Neuron (in vitro differentiated cells): ENCODE data around the gene ZNF701.
A peak's percentile ranks its signal among the peaks of the same experiment; 100 is the strongest.
"Not testable (repeated sequence)": the region's sequence is repeated elsewhere in the genome, so short reads cannot be mapped to it uniquely, and the experiment has no call there.

ENCODE experiments used
- H2AFZ ChIP-seq: one replicate; pipeline ENCODE4 v1.6.1; 2013; ENCODE audit warnings: low read depth, mild to moderate bottlenecking, inconsistent platforms, low read length, moderate library complexity
- H3K27me3 ChIP-seq: one replicate; pipeline ENCODE4 v1.6.1; 2013; ENCODE audit warnings: low read length; ENCODE audit not compliant: insufficient read depth
- H3K36me3 ChIP-seq: one replicate; pipeline ENCODE4 v1.6.1; 2013; ENCODE audit warnings: low read length; ENCODE audit not compliant: insufficient read depth
- H3K4me1 ChIP-seq: one replicate; pipeline ENCODE4 v1.6.1; 2013; ENCODE audit warnings: low read length; ENCODE audit not compliant: insufficient read depth
- H3K4me3 ChIP-seq: 2 replicates; pipeline ENCODE4 v1.5.1; 2013; ENCODE audit warnings: mild to moderate bottlenecking, low read length, moderate library complexity
- H3K9me3 ChIP-seq: one replicate; pipeline ENCODE4 v1.6.1; 2013; ENCODE audit warnings: low read length

ZNF701 gene

DNA sequence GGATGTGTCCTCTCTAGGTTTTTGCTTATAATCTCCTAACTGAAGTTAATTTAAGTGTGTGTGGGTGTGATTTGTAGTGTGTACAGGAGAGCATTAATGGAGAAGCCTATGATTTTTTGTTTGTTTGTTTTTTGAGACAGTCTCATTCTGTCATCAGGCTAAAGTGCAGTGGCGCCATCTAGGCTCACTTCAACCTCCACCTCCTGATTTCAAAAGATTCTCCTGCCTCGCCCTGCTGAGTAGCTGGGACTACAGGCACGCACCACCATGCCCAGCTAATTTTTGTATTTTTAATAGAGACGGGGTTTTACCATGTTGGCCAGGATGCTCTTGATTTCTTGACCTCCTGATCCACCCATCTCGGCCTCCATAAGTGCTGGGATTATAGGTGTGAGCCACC is 20.6 kb downstream of the ZNF701 start:
- Histone ChIP-seq H2AFZ (no peak overlapping the region), H3K36me3 (peaks cover 46% of the 10 kb centered on the region), H3K4me3 (no peak overlapping the region), H3K27me3 (no peaks in the 10 kb centered on the region), H3K9me3 (peaks cover 13% of the 10 kb centered on the region), H3K4me1 (no peaks in the 10 kb centered on the region)

DNA sequence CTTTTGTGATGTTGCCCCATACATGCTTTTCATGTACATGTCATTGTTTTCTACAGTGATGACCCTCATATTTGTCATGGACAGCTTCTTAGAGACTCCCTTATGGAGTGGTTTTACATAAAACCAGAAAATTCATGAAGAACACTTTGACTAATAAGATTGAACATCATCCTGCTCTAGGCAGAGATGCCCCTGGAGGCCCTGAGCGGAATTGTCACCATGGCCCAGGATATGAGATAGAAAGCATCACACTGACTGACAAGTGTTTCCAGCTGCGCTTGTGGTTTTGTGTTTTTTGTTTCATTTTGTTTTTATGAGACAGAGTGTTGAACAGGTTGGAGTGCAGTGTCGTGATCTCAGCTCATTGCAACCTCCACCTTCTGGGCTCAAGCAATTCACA is 22.2 kb downstream of the ZNF701 start:
- Histone ChIP-seq H3K4me1 (no peaks in the 10 kb centered on the region), H3K9me3 (peaks cover 10% of the 10 kb centered on the region), H2AFZ (no peak overlapping the region), H3K36me3 (peaks cover 44% of the 10 kb centered on the region), H3K4me3 (no peak overlapping the region), H3K27me3 (no peaks in the 10 kb centered on the region)

GRCh38 chr19:52593441-52593840 is 23.4 kb downstream of the ZNF701 start:
- H3K4me3 ChIP-seq, H2AFZ ChIP-seq, H3K27me3 ChIP-seq, H3K4me1 ChIP-seq: not testable (repeated sequence)
- Histone ChIP-seq H3K36me3 (peaks cover 44% of the 10 kb centered on the region), H3K9me3 (peaks cover 15% of the 10 kb centered on the region)

DNA sequence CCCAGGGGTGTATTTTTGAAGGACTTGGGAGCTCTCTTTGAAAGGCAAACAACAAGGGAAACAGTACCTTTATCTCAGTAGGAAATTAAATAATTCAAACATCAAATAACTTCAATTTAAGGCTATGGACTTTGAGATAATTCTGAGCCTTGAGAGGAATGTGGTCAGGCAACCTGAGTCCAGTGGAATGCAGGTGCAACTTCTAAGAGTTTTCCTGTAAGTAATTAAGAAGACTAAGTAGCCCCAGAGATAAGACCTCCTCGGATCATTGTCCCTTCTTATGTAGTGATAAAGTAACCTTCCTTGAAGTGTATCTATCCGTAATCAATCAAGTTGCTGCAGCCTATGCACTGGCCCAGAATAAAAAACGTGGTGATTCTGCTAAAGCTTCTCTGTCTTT is 29.2 kb downstream of the ZNF701 start:
- Histone ChIP-seq H3K36me3 (peaks cover 23% of the 10 kb centered on the region), H3K4me1 (peaks cover 7% of the 10 kb centered on the region), H3K4me3 (no peak overlapping the region), H3K27me3 (no peaks in the 10 kb centered on the region), H2AFZ (no peak overlapping the region), H3K9me3 (peaks cover 10% of the 10 kb centered on the region)

GRCh38 chr19:52600639-52601024 is 30.5 kb downstream of the ZNF701 start:
- H3K9me3 ChIP-seq = peaks cover 15% of the 10 kb centered on the region
- peaks cover 20% of the 10 kb centered on the region for H3K36me3 ChIP-seq
- peak overlapping the region; percentile 98 for H2AFZ ChIP-seq
- H3K4me3 ChIP-seq = peak overlapping the region; percentile 78
- peaks cover 7% of the 10 kb centered on the region for H3K4me1 ChIP-seq
- no peaks in the 10 kb centered on the region for H3K27me3 ChIP-seq

- H3K9me3 ChIP-seq = peaks cover 14% of the 10 kb centered on the region
- H3K4me1 ChIP-seq = peaks cover 7% of the 10 kb centered on the region
- H3K27me3 ChIP-seq = no peaks in the 10 kb centered on the region
- peak overlapping the region; percentile 78 for H3K4me3 ChIP-seq
- H3K36me3 ChIP-seq = peaks cover 17% of the 10 kb centered on the region
- peak overlapping the region; percentile 98 for H2AFZ ChIP-seq
Observed at GRCh38 chr19:52601025-52601973, 31.2 kb downstream of the ZNF701 start.

DNA sequence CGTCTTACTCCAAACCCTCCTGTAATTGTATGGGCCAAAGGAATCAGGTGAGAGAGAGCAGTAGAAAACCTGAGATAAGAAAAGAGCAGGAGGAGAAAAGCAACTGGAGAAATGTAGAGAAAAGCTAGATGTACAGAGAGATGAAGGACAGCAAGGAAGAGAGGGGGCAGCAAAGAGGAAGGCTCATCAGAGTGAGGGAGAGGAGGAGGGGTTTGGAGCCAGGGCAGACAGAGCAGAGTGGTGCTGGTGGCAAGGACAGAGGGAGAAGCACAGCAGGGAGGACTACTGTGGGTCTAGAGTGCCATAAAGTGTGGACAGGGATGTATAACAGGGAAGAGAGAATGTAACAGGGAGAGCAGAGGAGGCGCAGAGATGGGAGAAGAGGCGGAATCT is 31.9 kb downstream of the ZNF701 start:
- peak overlapping the region; percentile 78 for H3K4me3 ChIP-seq
- H3K27me3 ChIP-seq, H3K4me1 ChIP-seq: not testable (repeated sequence)
- peaks cover 15% of the 10 kb centered on the region for H3K9me3 ChIP-seq
- peaks cover 11% of the 10 kb centered on the region for H3K36me3 ChIP-seq
- H2AFZ ChIP-seq = peak overlapping the region; percentile 98

GRCh38 chr19:52602941-52603340 is 32.9 kb downstream of the ZNF701 start:
- Histone ChIP-seq H3K27me3 (no peaks in the 10 kb centered on the region), H2AFZ (no peak overlapping the region), H3K36me3 (peaks cover 6% of the 10 kb centered on the region), H3K9me3 (peaks cover 15% of the 10 kb centered on the region), H3K4me3 (no peak overlapping the region), H3K4me1 (peaks cover 7% of the 10 kb centered on the region)

DNA sequence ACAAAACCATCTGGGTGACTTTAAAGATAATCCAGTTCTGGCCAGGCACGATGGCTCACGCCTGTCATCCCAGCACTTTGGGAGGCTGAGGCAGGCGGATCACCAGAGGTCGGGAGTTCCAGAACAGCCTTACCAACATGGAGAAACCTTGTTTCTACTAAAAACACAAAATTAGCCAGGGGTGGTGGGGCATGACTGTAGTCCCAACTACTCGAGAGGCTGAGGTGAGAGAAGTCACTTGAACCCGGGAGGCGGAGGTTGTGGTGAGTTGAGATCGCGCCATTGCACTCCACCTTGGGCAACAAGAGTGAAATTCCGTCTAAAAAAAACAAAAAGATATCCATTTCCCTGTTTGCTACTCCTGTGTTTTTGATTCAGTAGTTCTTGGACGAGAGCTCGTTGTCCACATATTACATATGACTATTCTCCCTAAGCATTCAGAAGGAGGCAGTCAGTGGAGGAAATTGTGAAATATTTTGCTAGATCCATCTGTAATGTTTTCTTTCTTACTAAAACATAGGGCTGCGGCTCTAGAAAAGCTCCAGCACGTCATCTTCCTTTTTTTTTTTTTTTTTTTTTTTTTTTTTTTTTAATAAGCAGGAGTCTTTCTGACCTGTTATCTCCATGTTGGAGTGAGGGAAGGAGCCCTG is 33.6 kb downstream of the ZNF701 start:
- H3K9me3 ChIP-seq = peaks cover 15% of the 10 kb centered on the region
- H3K4me1 ChIP-seq = peaks cover 7% of the 10 kb centered on the region
- no peak overlapping the region for H2AFZ ChIP-seq
- H3K27me3 ChIP-seq = no peaks in the 10 kb centered on the region
- H3K4me3 ChIP-seq = no peak overlapping the region
- peaks cover 6% of the 10 kb centered on the region for H3K36me3 ChIP-seq

DNA sequence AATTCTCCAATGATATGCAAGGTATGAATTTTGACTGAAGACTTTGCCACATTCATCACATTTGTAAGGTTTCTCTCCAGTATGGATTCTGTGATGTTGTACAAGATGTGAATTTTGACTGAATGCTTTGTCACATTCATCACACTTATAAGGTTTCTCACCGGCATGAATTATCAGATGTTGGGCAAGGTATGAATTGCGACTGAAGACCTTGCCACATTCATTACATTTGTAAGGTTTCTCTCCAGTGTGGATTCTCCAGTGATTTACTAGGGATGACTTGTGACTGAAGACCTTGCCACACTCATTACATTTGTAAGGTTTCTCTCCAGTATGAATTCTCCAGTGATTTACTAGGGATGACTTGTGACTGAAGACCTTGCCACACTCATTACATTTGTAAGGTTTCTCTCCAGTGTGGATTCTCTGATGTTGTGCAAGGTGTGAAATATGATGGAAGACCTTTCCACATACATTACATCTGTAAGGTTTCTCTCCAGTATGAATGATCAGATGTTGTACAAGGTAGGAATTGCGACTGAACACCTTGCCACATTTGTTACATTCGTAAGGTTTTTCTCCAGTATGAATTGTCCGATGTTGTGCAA is 43.3 kb downstream of the ZNF701 start:
- no peaks in the 10 kb centered on the region for H3K27me3 ChIP-seq
- H2AFZ ChIP-seq = no peak overlapping the region
- H3K4me3 ChIP-seq = no peak overlapping the region
- H3K9me3 ChIP-seq = peaks cover 54% of the 10 kb centered on the region
- H3K4me1 ChIP-seq = no peaks in the 10 kb centered on the region
- H3K36me3 ChIP-seq = peaks cover 53% of the 10 kb centered on the region

GRCh38 chr19:52621376-52621775 is 51.3 kb downstream of the ZNF701 start:
- no peaks in the 10 kb centered on the region for H3K4me1 ChIP-seq
- peaks cover 52% of the 10 kb centered on the region for H3K36me3 ChIP-seq
- no peak overlapping the region for H3K4me3 ChIP-seq
- peaks cover 32% of the 10 kb centered on the region for H3K9me3 ChIP-seq
- H2AFZ ChIP-seq = no peak overlapping the region
- no peaks in the 10 kb centered on the region for H3K27me3 ChIP-seq

DNA sequence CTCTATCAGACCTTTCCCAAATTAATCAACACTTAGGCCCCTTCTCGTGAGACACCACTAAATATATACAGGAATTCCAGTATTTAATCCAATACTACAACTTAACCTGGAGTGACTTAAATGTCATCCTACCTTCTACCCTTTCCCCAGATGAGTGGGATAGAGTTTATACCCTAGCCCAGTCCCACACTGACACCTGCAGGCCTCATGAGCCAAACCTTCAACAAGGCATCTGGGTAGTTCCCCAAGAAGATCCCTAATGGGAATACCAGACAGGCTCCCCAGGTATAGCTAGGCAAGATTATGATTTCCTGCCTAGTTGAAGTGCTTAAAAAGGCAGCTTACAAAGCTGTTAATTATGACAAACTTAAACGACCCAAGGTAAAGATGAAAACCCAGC is 52.2 kb downstream of the ZNF701 start:
- H2AFZ ChIP-seq = no peak overlapping the region
- H3K4me3 ChIP-seq = no peak overlapping the region
- no peaks in the 10 kb centered on the region for H3K4me1 ChIP-seq
- no peaks in the 10 kb centered on the region for H3K27me3 ChIP-seq
- peaks cover 54% of the 10 kb centered on the region for H3K36me3 ChIP-seq
- peaks cover 30% of the 10 kb centered on the region for H3K9me3 ChIP-seq

- Histone ChIP-seq H3K36me3 (peaks cover 37% of the 10 kb centered on the region), H3K9me3 (peaks cover 16% of the 10 kb centered on the region), H3K4me1 (no peaks in the 10 kb centered on the region), H3K4me3 (no peak overlapping the region), H2AFZ (no peak overlapping the region), H3K27me3 (no peaks in the 10 kb centered on the region)
Observed at GRCh38 chr19:52626915-52627314, 56.8 kb downstream of the ZNF701 start.
